OCI-M2 (cell line): ENCODE results near the gene TRIO.
A peak's percentile ranks its signal among the peaks of the same experiment; 100 is the strongest.

Source experiments
- DNase-seq: peaks from one replicate; lab custom pipeline; 2025; ENCODE audit not compliant: unreplicated experiment; lab: John Stamatoyannopoulos, UW

Gene TRIO

GRCh38 chr5:14349029-14349428, 205.9 kb downstream of the TRIO start:
- no peak for DNase-seq

GRCh38 chr5:14351086-14351661, 208.0 kb downstream of the TRIO start:
- DNase-seq: no peak

- DNase-seq: peak; percentile 36
These were observed 208.9 kb downstream of the TRIO start for GRCh38 chr5:14351845-14352712.

- DNase-seq: no peak
These were observed 210.8 kb downstream of the TRIO start for GRCh38 chr5:14353726-14354474.

- no peak for DNase-seq
These were observed 212.2 kb downstream of the TRIO start for GRCh38 chr5:14355391-14355790.

GRCh38 chr5:14356305-14356704, 213.2 kb downstream of the TRIO start:
- DNase-seq: no peak

- DNase-seq: no peak
These were observed 214.3 kb downstream of the TRIO start for GRCh38 chr5:14357441-14357840.

- DNase-seq: no peak
These were observed 214.7 kb downstream of the TRIO start for GRCh38 chr5:14357851-14358250.

- DNase-seq: no peak
These were observed 215.4 kb downstream of the TRIO start for GRCh38 chr5:14358536-14358935.

GRCh38 chr5:14359069-14360043, 216.2 kb downstream of the TRIO start:
- no peak for DNase-seq

GRCh38 chr5:14362491-14362890, 219.3 kb downstream of the TRIO start:
- no peak for DNase-seq

- DNase-seq: no peak
These were observed 221.0 kb downstream of the TRIO start for GRCh38 chr5:14364096-14364495.

GRCh38 chr5:14364576-14365472, 221.7 kb downstream of the TRIO start:
- no peak for DNase-seq

- no peak for DNase-seq
These were observed 222.8 kb downstream of the TRIO start for GRCh38 chr5:14365831-14366430.

GRCh38 chr5:14366763-14367162, 223.6 kb downstream of the TRIO start:
- no peak for DNase-seq

GRCh38 chr5:14367364-14367763, 224.2 kb downstream of the TRIO start:
- no peak for DNase-seq

GRCh38 chr5:14369780-14370179, 226.6 kb downstream of the TRIO start:
- DNase-seq: no peak

- DNase-seq: no peak
These were observed 227.2 kb downstream of the TRIO start for GRCh38 chr5:14370386-14370785.

GRCh38 chr5:14373685-14374084, 230.5 kb downstream of the TRIO start:
- no peak for DNase-seq
